GM12891 (cell line): ENCODE results near the gene FBXO34.
"Not testable (repeated sequence)": the region's sequence is repeated elsewhere in the genome, so short reads cannot be mapped to it uniquely, and the experiment has no call there.

Experiments
- DNase-seq: peaks from one replicate; pipeline ENCODE4 v3.0.0; 2011; ENCODE audit warnings: low spot score; ENCODE audit not compliant: insufficient read length
- FAIRE-seq: peaks from 2 replicates; lab custom pipeline; 2011; peaks lifted over from hg19 to GRCh38; lab: Jason Lieb, UNC
- PAX5 ChIP-seq: IDR thresholded peaks from 2 replicates; pipeline ENCODE4 v1.6.1; 2011; ENCODE audit warnings: low read length, moderate library complexity, mild to moderate bottlenecking; ENCODE audit not compliant: insufficient read depth, severe bottlenecking
- POLR2A ChIP-seq: IDR thresholded peaks from 2 replicates; pipeline ENCODE4 v1.6.1; 2011; ENCODE audit warnings: low read depth, low read length, control low read depth
- POLR2AphosphoS5 ChIP-seq: IDR thresholded peaks from 2 replicates; pipeline ENCODE4 v1.6.1; 2011; ENCODE audit warnings: low read depth, low read length, control low read depth
- POU2F2 ChIP-seq: IDR thresholded peaks from 2 replicates; pipeline ENCODE4 v1.6.1; 2011; ENCODE audit warnings: low read depth, mild to moderate bottlenecking, control low read depth, low read length, moderate library complexity
- SPI1 ChIP-seq: IDR thresholded peaks from 2 replicates; pipeline ENCODE4 v1.6.1; 2011; ENCODE audit warnings: low read depth, low read length, control low read depth
- TAF1 ChIP-seq: IDR thresholded peaks from 2 replicates; pipeline ENCODE4 v1.6.1; 2011; ENCODE audit warnings: low read depth, low read length, control low read depth

The FBXO34 gene

GRCh38 chr14:55370883-55371455 is 99.7 kb downstream of the FBXO34 start:
- FAIRE-seq (no peak), DNase-seq (no peak)

GRCh38 chr14:55372423-55372822 is 101.2 kb downstream of the FBXO34 start:
- FAIRE-seq (no peak), DNase-seq (no peak)
- no peak for TF ChIP-seq POLR2AphosphoS5
- no peak for TF ChIP-seq SPI1
- no peak for TF ChIP-seq PAX5
- TF ChIP-seq POU2F2: no peak
- TF ChIP-seq TAF1: no peak
- no peak for TF ChIP-seq POLR2A

More at GRCh38 chr14:55370883-55371455, 99.7 kb downstream of the FBXO34 start:
- TF ChIP-seq POU2F2: no peak
- TF ChIP-seq PAX5: no peak
- TF ChIP-seq POLR2AphosphoS5: no peak
- TF ChIP-seq TAF1: no peak
- no peak for TF ChIP-seq POLR2A
- TF ChIP-seq SPI1: no peak

- DNase-seq: no peak
- FAIRE-seq: no peak
- no peak for TF ChIP-seq POU2F2
- TF ChIP-seq POLR2AphosphoS5: no peak
- TF ChIP-seq SPI1: no peak
- no peak for TF ChIP-seq POLR2A
- TF ChIP-seq PAX5: no peak
- no peak for TF ChIP-seq TAF1
Observed at GRCh38 chr14:55372825-55373224, 101.6 kb downstream of the FBXO34 start.

GRCh38 chr14:55373784-55374705 is 102.8 kb downstream of the FBXO34 start:
- DNase-seq (peak; percentile 15), FAIRE-seq (no peak)
- no peak for TF ChIP-seq TAF1
- peak; percentile 39 for TF ChIP-seq SPI1
- TF ChIP-seq PAX5: no peak
- no peak for TF ChIP-seq POU2F2
- TF ChIP-seq POLR2AphosphoS5: no peak
- TF ChIP-seq POLR2A: no peak

GRCh38 chr14:55374771-55375170 is 103.5 kb downstream of the FBXO34 start:
- TF ChIP-seq PAX5 (no peak), POU2F2 (no peak), POLR2AphosphoS5 (no peak), POLR2A (no peak), SPI1 (no peak), TAF1 (no peak)
- DNase-seq (no peak), FAIRE-seq (no peak)

- DNase-seq (no peak), FAIRE-seq (no peak)
- no peak for TF ChIP-seq POU2F2
- TF ChIP-seq POLR2A: no peak
- no peak for TF ChIP-seq POLR2AphosphoS5
- TF ChIP-seq TAF1: no peak
- no peak for TF ChIP-seq PAX5
- TF ChIP-seq SPI1: no peak
Observed at GRCh38 chr14:55377236-55377635, 106.0 kb downstream of the FBXO34 start.

GRCh38 chr14:55381040-55381439 is 109.8 kb downstream of the FBXO34 start:
- DNase-seq (no peak), FAIRE-seq (no peak)
- TF ChIP-seq POLR2AphosphoS5 (no peak), POLR2A (no peak), POU2F2 (no peak), PAX5 (no peak), SPI1 (no peak), TAF1 (no peak)

- FAIRE-seq (no peak), DNase-seq (no peak)
- no peak for TF ChIP-seq PAX5
- no peak for TF ChIP-seq POLR2AphosphoS5
- no peak for TF ChIP-seq POLR2A
- no peak for TF ChIP-seq TAF1
- no peak for TF ChIP-seq SPI1
- no peak for TF ChIP-seq POU2F2
Observed at GRCh38 chr14:55381561-55381960, 110.3 kb downstream of the FBXO34 start.

GRCh38 chr14:55382483-55382882 is 111.3 kb downstream of the FBXO34 start:
- TF ChIP-seq TAF1 (no peak), POLR2A (no peak), POLR2AphosphoS5 (no peak)
- DNase-seq (no peak), FAIRE-seq (no peak)

- not testable (repeated sequence) for FAIRE-seq, DNase-seq
Observed at GRCh38 chr14:55383056-55383466, 111.8 kb downstream of the FBXO34 start.
